Measurements from ENCODE around the gene OR2T6.
"Not testable (repeated sequence)": the region's sequence is repeated elsewhere in the genome, so short reads cannot be mapped to it uniquely, and the experiment has no call there.

Gene OR2T6

GRCh38 chr1:248434913-248435312 lies 59.4 kb downstream of the OR2T6 start:
- not testable (repeated sequence) for DNase-seq

- DNase-seq: not testable (repeated sequence)
These were observed 60.8 kb downstream of the OR2T6 start for GRCh38 chr1:248436303-248436702.

DNA sequence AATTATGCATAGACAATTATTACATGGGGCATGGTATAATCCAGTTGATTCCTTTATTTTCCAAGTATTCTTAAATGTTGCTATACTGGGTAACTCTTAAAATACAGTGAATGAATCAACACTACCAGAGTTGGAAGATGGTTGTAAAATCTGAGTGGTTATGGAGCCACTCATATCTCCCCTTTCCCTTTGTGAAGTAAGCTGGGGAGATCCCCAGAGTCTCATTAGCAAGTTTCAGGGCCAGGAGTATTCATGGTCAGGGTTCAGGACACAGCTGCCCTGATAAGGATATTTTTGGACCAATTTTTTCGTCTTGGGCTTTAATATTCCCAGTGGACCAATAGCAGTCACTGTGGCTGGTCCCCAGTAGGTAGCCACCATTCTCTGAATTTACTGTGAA lies 63.1 kb downstream of the OR2T6 start:
- not testable (repeated sequence) for DNase-seq

DNA sequence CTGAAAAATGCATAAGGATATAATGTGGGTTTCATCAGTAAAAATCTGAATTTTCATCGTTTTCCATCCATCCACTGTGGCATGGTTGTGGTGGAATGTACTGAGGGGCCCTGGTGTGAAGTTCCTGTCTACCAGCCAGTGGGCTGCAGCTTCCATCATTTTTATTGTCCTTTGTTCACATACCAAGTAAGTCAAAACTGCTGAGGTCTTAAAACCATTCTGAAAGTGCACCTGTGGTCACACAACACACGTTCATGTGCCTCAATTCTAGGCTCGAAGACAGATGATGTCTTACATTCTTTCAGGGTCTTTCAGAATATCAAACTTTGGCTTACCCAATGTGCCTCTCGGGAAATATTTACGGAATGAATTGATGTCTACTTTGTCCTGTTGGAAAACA lies 63.7 kb downstream of the OR2T6 start:
- not testable (repeated sequence) for DNase-seq

Data from DMS79 treated with DMSO at 0.1 percent for 48 hours (cell line).